ENCODE data around the gene VEPH1.

DNA sequence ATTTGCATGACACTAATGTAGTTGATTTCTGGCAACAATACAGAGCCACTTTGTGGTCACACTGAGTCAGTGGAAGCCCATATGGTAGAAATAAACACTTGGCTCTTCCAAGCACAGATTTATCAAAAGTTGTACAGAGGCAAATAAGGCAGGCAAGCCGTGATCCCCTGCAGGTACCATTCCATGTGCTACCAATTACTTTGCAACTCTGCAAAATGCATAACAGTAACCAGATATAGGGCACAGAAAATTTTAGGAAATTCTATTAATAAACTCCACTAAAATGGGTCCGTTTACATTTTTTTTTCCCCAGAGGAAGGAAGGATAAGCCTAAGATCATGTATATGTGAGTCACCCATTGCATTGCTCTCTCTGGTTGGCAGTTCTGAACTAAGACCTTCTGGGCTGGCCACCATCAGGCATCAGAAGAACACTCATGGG, 169.6 kb downstream of the VEPH1 start:
- TF ChIP-seq, protein P1, sequence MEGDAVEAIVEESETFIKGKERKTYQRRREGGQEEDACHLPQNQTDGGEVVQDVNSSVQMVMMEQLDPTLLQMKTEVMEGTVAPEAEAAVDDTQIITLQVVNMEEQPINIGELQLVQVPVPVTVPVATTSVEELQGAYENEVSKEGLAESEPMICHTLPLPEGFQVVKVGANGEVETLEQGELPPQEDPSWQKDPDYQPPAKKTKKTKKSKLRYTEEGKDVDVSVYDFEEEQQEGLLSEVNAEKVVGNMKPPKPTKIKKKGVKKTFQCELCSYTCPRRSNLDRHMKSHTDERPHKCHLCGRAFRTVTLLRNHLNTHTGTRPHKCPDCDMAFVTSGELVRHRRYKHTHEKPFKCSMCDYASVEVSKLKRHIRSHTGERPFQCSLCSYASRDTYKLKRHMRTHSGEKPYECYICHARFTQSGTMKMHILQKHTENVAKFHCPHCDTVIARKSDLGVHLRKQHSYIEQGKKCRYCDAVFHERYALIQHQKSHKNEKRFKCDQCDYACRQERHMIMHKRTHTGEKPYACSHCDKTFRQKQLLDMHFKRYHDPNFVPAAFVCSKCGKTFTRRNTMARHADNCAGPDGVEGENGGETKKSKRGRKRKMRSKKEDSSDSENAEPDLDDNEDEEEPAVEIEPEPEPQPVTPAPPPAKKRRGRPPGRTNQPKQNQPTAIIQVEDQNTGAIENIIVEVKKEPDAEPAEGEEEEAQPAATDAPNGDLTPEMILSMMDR (IDR thresholded peaks at IDR 0.05; ENCODE audit: low read depth, low read length): no peak
- no peak for TF ChIP-seq EZH2phosphoT487 (IDR thresholded peaks at IDR 0.05; ENCODE audit: low read depth)
